DLD1 (cell line): ENCODE measurements around the gene MYMX.
"Not testable (repeated sequence)": the region's sequence is repeated elsewhere in the genome, so short reads cannot be mapped to it uniquely, and the experiment has no call there.

ENCODE experiments used
- in situ Hi-C: cut with HindIII; loops from 2 replicates; pipeline ENCODE4 v1.10.0; 2017; ENCODE audit warnings: low sequenced_read_pairs

MYMX gene

DNA sequence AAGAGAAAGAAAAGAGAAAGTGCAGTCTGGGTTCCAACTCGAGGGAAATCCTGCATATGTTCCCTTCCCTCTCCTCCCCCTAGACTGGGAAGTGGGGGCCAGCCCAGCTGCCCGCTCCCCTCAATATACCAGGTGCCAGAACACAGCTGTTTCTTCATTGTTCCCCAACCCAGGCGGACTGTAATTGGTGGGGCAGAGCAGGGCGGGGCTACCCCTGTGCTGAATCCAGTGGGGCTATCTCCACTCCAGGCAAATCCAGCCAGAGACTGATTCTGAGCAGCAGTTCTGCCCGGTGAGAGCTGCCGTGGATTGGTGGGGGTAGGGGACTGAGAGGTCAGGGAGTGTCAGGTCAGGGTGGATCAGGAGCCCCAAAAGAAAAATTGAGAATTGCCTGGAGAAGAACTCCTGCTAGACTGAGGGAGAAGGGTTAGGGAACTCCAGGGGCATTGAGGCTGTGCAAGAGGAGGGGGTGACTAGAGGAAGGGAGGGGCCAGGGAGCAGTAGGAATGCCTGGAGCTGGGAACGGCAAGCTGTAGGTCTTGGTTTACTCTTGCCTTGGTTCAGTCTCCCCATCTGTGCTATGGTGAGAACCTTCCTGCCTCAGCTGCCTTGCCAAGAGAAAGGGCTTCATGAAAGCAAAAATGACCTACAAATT lies at the start of gene MYMX:
MYMX (plus strand) TSS at position 250 of the 655 bp plus-strand sequence. CDS start 546 bp downstream, outside the sequence.
- in situ Hi-C loops = no loop called here

GRCh38 chr6:44167567-44167966 lies 49.2 kb upstream of the MYMX start:
- in situ Hi-C loops = no loop called here

DNA sequence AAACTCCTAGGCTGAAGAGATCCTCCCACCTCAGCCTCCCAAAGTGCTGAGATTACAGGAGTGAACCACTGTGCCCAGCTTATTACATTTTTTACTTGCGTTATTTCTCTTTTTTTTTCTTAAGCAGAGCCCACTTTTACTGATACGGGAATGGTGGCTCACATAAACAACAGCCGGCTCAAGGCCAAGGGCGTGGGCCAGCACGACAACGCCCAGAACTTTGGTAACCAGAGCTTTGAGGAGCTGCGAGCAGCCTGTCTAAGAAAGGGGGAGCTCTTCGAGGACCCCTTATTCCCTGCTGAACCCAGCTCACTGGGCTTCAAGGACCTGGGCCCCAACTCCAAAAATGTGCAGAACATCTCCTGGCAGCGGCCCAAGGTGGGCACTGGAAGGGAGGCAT lies 47.6 kb upstream of the MYMX start:
- in situ Hi-C loops = no loop called here

DNA sequence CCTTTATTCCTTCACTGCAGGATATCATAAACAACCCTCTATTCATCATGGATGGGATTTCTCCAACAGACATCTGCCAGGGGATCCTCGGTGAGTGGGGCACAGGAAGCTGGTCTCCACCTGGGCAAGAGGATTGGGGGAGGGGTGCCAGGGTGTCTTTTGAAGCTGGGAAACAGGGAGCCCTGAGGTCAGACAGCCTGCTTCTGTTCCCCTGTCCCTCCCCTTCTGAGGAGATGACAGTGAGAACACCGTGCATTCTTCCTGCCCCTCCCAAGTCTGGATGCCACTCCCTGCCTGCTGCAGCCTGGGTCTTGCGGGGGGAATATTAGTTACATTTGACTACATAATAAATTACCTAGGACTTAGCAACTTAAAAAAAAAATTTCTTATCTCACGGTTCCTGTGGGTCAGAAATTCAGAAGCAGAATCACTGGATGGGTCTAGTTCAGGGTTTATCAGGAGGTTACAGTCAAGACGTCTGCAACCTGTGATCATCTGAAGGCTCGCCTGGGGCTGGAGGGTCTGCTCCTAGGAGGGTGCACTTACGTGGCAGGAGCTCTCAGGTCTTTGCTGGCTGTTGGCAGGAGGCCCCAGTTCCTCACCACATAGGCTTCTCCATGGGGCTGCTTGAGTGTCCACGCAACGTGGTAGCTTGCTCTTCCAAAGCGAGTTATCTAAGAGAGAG lies 46.7 kb upstream of the MYMX start:
- in situ Hi-C loops = no loop called here

DNA sequence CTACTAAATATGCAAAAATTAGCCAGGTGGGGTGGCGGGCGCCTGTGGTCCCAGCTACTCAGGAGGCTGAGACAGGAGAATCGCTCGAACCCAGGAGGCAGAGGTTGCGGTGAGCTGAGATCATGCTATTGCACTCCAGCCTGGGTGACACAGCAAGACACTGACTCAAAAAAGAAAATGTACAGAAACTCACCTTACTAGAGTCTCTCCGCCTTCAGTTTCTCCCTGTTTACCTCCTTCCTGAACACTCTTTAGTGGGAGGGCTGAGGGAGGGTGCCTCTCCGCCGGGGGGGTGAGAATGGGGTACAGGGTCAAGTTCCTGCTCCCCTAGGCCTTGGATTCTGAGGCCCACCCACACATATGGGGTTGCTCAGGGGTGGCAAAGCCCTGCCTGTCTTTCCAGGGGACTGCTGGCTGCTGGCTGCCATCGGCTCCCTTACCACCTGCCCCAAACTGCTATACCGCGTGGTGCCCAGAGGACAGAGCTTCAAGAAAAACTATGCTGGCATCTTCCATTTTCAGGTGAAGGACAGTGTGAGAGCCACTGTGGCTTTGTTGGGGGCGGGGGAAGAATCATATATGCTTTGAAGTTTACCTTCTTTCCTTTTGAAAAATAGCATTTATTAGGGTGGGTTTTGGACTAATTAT lies 44.7 kb upstream of the MYMX start:
- in situ Hi-C loops = no loop called here

- in situ Hi-C loops = no loop called here
Observed at GRCh38 chr6:44172731-44173500, 43.8 kb upstream of the MYMX start.

- in situ Hi-C loops = no loop called here
Observed at GRCh38 chr6:44176130-44176761, 40.5 kb upstream of the MYMX start.

GRCh38 chr6:44176762-44177509 lies 39.8 kb upstream of the MYMX start:
- in situ Hi-C loops = no loop called here

DNA sequence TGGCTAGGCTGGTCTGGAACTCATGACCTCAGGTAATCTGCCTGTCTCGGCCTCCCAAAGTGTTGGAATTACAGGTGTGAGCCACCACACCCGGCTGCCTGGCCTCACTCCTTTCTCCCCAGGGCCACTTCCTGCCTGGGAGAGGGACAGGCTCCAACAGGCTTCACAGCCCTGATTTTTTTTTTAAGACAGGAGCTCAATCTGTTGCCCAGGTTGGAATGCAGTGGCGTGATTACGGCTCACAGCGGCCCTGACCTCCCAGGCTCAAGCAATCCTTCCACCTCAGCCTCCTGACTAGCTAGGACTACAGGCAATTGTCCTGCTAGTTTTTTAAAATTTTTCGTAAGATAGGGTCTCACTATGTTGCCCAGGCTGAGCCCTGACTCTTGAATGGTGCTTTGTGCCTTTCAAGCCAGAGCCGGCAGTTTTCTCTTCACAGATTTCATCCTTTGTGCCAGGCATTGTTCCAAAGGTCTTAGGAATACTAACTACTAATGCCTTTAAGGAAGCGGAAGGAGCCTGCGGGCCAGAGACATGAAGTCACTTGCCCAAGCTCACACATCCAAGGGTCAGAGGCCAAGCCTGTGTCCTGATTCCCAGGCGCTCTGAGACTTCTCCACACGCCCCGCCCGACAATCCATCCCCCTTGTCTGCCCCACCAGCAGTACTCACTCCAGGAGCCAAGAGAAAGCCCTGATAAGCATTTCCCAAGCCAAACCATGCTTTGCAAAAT lies 38.9 kb upstream of the MYMX start:
- in situ Hi-C loops = no loop called here

DNA sequence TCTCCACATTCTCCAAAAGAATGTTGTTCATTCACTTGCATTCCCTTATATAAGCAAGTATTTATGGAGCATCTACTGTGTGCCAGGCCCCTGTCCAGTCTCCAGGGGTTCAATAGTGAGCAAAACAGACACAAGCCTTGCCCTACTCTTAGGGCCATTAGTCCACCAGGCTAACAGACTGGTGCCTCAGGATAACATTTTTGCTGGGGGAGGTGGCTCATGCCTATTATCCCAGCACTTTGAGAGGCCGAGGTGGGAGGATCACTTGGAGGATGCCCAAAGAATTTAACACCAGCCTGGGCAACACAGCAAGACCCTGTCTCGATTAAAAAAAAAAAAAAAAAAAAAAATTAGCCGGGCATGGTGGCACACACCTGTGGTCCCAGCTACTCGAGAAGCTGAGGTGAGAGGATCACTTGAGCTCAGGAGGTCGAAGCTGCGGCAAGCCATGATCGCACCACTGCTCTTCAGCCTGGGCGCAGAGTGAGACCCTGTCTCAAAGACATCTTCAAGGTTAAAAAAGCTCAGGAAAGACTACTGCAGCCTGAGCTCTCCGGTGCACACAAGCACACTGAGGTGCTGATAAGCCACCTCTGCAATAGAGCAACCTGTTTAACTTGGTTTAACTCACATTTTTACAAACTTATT lies 38.2 kb upstream of the MYMX start:
- in situ Hi-C loops = no loop called here

- in situ Hi-C loops = no loop called here
Observed at GRCh38 chr6:44179072-44179536, 37.6 kb upstream of the MYMX start.

- in situ Hi-C loops = no loop called here
Observed at GRCh38 chr6:44179648-44180047, 37.1 kb upstream of the MYMX start.

DNA sequence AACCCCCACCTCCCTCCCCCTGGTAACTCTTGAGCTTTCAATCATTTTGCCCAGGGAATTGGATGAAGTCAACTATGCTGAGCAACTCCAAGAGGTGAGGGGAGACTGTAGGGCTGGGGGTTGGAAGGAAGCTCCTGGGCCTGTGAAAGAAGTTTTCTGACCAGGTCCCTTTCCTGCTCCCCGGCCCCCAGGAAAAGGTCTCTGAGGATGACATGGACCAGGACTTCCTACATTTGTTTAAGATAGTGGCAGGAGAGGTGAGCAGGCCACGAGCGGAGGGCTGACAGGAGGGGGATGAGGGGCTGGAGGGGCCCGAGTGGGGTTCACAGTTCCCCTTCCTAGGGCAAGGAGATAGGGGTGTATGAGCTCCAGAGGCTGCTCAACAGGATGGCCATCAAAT lies 36.3 kb upstream of the MYMX start:
- in situ Hi-C loops = no loop called here

GRCh38 chr6:44180886-44181285 lies 35.8 kb upstream of the MYMX start:
- in situ Hi-C loops = no loop called here

GRCh38 chr6:44181784-44182183 lies 34.9 kb upstream of the MYMX start:
- in situ Hi-C loops = not testable (repeated sequence)

- in situ Hi-C loops = no loop called here
Observed at GRCh38 chr6:44182911-44183390, 33.8 kb upstream of the MYMX start.

DNA sequence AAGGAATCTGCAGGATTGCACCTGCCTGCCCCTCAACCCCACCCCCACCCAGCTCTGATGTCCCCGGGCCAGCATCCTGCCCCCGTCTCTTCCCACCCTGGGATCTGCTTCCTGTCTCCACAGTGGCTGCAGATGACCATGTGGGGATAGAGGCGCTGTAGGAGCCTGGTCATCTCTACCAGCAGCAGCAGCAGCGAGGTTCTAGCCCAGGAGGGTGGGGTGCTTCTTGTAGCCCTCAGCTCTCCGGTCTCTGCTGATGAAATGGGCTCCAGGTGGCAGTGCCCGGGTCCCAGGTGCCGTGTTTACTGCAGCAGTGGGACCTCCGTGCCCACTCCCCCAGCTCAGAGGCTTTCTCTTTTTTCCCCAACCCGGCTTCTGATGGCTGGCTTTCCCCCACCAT lies 32.9 kb upstream of the MYMX start:
- in situ Hi-C loops = no loop called here

GRCh38 chr6:44185356-44185755 lies 31.4 kb upstream of the MYMX start:
- in situ Hi-C loops = not testable (repeated sequence)
